GM18873 (cell line): Measurements from ENCODE around the gene SEC16A.

ENCODE experiments used
- ATAC-seq: cut with Tn5 transposase; IDR thresholded peaks from one replicate; pipeline ENCODE4 v1.9.1; 2021; ENCODE audit warnings: mild to moderate bottlenecking, moderate library complexity, moderate number of reproducible peaks; ENCODE audit not compliant: unreplicated experiment, low FRiP score

The SEC16A gene

GRCh38 chr9:136442265-136442664 is 40.6 kb downstream of the SEC16A start:
- no peak for ATAC-seq

- no peak for ATAC-seq
These were observed 41.1 kb downstream of the SEC16A start for GRCh38 chr9:136441681-136442245.

GRCh38 chr9:136441191-136441680 is 41.6 kb downstream of the SEC16A start:
- no peak for ATAC-seq

GRCh38 chr9:136439481-136440408 is 43.1 kb downstream of the SEC16A start, which contains the start of gene INPP5E:
TSS of gene INPP5E (minus strand) at chr9:136439845. CDS start at chr9:136439419, 426 bp downstream.
- ATAC-seq: no peak

- ATAC-seq: no peak
These were observed 44.0 kb downstream of the SEC16A start for GRCh38 chr9:136438548-136439480.

- no peak for ATAC-seq
These were observed 44.8 kb downstream of the SEC16A start for GRCh38 chr9:136437839-136438547.

GRCh38 chr9:136437430-136437829 is 45.4 kb downstream of the SEC16A start:
- ATAC-seq: no peak

- no peak for ATAC-seq
These were observed 46.7 kb downstream of the SEC16A start for GRCh38 chr9:136436055-136436634.

GRCh38 chr9:136434580-136435169 is 48.2 kb downstream of the SEC16A start:
- no peak for ATAC-seq

GRCh38 chr9:136433849-136434579 is 48.8 kb downstream of the SEC16A start:
- ATAC-seq: no peak

- no peak for ATAC-seq
These were observed 49.7 kb downstream of the SEC16A start for GRCh38 chr9:136433043-136433715.

GRCh38 chr9:136432591-136432990 is 50.2 kb downstream of the SEC16A start:
- no peak for ATAC-seq

- no peak for ATAC-seq
These were observed 51.0 kb downstream of the SEC16A start for GRCh38 chr9:136431782-136432350.

GRCh38 chr9:136430588-136431234 is 52.1 kb downstream of the SEC16A start:
- no peak for ATAC-seq

GRCh38 chr9:136429683-136430491 is 53.0 kb downstream of the SEC16A start:
- ATAC-seq: no peak

GRCh38 chr9:136429075-136429628 is 53.7 kb downstream of the SEC16A start:
- ATAC-seq: no peak
